Measurements from ENCODE around the gene TIMM13.

DNA sequence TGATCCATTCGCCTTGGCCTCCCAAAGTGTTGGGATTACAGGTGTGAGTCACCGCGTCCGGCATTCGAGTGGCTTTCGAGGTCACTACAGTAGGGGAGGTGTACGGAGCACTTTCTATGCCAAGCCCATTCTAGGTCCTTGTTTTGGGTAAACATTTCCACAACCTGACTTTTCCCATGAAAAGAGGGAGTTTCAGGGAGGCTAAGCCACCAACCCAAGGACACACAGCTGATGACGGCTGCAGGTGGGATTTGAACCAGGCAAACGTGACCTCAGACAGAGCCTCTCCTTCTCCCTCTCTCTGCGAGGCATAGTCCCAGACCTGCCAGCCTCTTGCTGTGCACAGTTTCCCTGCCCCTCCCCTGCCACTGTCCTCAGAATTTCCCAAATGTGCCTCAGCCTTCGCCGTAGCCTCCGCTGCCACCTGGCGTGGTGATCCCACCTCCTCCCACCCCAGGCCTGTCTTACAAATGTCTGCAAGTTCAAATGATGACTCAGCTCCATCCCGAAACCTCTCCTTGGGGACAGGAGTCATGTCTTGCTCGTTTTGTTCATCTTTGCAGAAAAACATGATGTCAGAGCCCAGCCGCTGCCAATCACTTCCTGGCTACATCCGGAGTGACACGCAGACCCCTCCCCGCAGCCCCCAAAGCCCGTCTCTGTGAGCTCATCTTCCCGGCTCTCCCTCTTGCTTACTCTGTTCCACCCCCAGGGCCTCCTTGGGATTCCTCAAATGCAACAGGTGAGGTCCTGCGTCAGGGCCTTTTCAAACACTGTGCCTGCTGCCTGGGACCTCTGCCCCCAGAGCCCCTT lies 41.9 kb upstream of the TIMM13 start:
- TF ChIP-seq, protein P1, sequence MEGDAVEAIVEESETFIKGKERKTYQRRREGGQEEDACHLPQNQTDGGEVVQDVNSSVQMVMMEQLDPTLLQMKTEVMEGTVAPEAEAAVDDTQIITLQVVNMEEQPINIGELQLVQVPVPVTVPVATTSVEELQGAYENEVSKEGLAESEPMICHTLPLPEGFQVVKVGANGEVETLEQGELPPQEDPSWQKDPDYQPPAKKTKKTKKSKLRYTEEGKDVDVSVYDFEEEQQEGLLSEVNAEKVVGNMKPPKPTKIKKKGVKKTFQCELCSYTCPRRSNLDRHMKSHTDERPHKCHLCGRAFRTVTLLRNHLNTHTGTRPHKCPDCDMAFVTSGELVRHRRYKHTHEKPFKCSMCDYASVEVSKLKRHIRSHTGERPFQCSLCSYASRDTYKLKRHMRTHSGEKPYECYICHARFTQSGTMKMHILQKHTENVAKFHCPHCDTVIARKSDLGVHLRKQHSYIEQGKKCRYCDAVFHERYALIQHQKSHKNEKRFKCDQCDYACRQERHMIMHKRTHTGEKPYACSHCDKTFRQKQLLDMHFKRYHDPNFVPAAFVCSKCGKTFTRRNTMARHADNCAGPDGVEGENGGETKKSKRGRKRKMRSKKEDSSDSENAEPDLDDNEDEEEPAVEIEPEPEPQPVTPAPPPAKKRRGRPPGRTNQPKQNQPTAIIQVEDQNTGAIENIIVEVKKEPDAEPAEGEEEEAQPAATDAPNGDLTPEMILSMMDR (IDR thresholded peaks at IDR 0.05; ENCODE audit: low read depth, low read length, poor library complexity, severe bottlenecking), result no peak
- TF ChIP-seq EZH2phosphoT487 (IDR thresholded peaks at IDR 0.05; ENCODE audit: borderline replicate concordance, low read length), result no peak

All from DOHH2 (cell line).